CD4-positive, alpha-beta T cell treated with Interferon gamma for 1 hour (primary cell): ENCODE results near the gene SLC38A10.

Experiments
- DNase-seq: peaks from one replicate; pipeline ENCODE4 v3.0.0-alpha.2; 2020

SLC38A10 gene

GRCh38 chr17:81222906-81223761 is 72.0 kb downstream of the SLC38A10 start, which contains the start of gene CEP131:
TSS of gene CEP131 (minus strand) at chr17:81222965. CDS start at chr17:81220056, 2,909 bp downstream.
- peak; percentile 99 for DNase-seq

GRCh38 chr17:81222620-81222905 is 72.5 kb downstream of the SLC38A10 start:
- no peak for DNase-seq

GRCh38 chr17:81221842-81222619 is 73.1 kb downstream of the SLC38A10 start:
- DNase-seq, result no peak

GRCh38 chr17:81221371-81221841 is 73.7 kb downstream of the SLC38A10 start:
- DNase-seq, result no peak

- DNase-seq, result no peak
Observed at GRCh38 chr17:81219476-81220180, 75.5 kb downstream of the SLC38A10 start.

- DNase-seq, result no peak
Observed at GRCh38 chr17:81218991-81219390, 76.1 kb downstream of the SLC38A10 start.

GRCh38 chr17:81218459-81218858 is 76.6 kb downstream of the SLC38A10 start:
- DNase-seq, result no peak

- no peak for DNase-seq
Observed at GRCh38 chr17:81217491-81217890, 77.6 kb downstream of the SLC38A10 start.

GRCh38 chr17:81213978-81214377 is 81.1 kb downstream of the SLC38A10 start:
- no peak for DNase-seq

GRCh38 chr17:81212365-81212764 is 82.7 kb downstream of the SLC38A10 start:
- no peak for DNase-seq

- DNase-seq, result no peak
Observed at GRCh38 chr17:81210868-81211267, 84.2 kb downstream of the SLC38A10 start.

GRCh38 chr17:81210466-81210865 is 84.6 kb downstream of the SLC38A10 start:
- no peak for DNase-seq

- DNase-seq, result no peak
Observed at GRCh38 chr17:81209141-81209540, 86.0 kb downstream of the SLC38A10 start.

GRCh38 chr17:81208651-81209050 is 86.5 kb downstream of the SLC38A10 start:
- DNase-seq, result no peak

GRCh38 chr17:81207610-81208581 is 87.2 kb downstream of the SLC38A10 start:
- DNase-seq, result no peak

- no peak for DNase-seq
Observed at GRCh38 chr17:81206657-81207056, 88.5 kb downstream of the SLC38A10 start.

- DNase-seq, result no peak
Observed at GRCh38 chr17:81206166-81206565, 88.9 kb downstream of the SLC38A10 start.

- DNase-seq, result no peak
Observed at GRCh38 chr17:81204578-81204977, 90.5 kb downstream of the SLC38A10 start.

GRCh38 chr17:81203136-81203535 is 92.0 kb downstream of the SLC38A10 start:
- no peak for DNase-seq

GRCh38 chr17:81202318-81202717 is 92.8 kb downstream of the SLC38A10 start:
- DNase-seq, result no peak

- no peak for DNase-seq
Observed at GRCh38 chr17:81200695-81201580, 94.2 kb downstream of the SLC38A10 start.
